ENCODE results near the gene AP3S2. TPM values are rescaled to one million over a fixed set of nuclear protein-coding genes. Genes with fewer than 3 reads are reported as not detected.
A peak's percentile ranks its signal among the peaks of the same experiment; 100 is the strongest.

The AP3S2 gene
- total RNA-seq, 1 experiment from 2014 or later = 35.7 TPM

- TF ChIP-seq, protein P1, sequence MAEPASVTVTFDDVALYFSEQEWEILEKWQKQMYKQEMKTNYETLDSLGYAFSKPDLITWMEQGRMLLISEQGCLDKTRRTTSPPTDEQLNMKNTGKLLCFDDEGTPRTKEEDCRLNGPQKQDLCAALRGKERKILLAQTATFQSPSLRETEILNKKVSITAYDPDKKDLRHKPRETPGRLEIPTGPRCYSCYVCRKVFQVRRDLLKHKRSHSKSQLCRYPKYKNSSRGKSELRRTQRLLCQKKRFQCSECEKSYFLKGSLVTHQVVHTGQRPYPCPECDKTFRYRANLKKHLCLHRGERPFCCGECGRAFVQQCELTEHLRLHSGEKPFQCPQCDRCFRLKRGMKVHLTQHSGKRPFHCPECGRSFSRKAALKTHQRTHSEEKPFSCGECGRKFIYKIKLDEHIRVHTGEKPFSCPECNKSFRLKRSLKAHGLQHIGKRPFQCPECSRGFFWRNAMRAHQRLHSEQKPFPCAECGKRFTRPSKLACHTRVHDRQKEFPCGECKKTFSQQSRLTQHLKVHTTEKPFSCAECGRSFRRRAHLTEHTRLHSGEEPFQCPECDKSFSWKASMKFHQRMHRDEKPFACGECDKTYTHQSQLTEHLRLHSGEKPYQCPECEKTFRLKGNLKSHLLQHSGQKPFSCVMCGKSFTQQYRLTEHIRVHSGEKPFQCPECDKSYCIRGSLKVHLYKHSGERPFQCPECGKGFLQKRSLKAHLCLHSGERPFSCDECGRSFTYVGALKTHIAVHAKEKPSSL (CRISPR knock-in tag; conservative IDR thresholded peaks at IDR 0.05) = no peak
- no peak for TF ChIP-seq PRRX2 (CRISPR knock-in tag; IDR thresholded peaks at IDR 0.05)
- no peak for TF ChIP-seq OVOL2 (CRISPR knock-in tag; IDR thresholded peaks at IDR 0.05; ENCODE audit: borderline replicate concordance)
- no peak for TF ChIP-seq SP1 (CRISPR knock-in tag; conservative IDR thresholded peaks at IDR 0.05)
- no peak for TF ChIP-seq PRDM15 (CRISPR knock-in tag; IDR thresholded peaks at IDR 0.05)
- TF ChIP-seq ZNF281 (CRISPR knock-in tag; IDR thresholded peaks at IDR 0.05) = no peak
Observed at GRCh38 chr15:89917442-89918101, 23.8 kb upstream of the AP3S2 start (continued).

DNA sequence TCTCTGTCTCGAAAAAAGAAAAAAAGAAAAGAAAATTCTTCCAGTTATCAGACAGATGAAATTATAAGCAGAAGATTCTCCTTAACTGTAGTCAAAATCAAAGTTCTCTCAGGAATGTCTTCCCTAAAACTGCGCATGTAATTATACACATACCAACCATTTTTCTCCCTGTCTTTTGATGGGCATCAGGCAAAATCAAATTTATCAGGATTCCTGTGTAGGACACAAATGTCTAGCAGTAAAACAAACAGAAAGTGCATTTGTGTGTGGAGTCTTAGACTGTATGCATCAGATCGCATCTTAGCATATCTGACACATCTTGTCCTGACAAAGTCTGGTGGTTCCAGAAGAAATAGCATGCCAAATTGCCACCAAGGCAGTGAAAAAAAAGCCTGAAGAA lies 22.9 kb upstream of the AP3S2 start:
- POLR2A ChIA-PET = no interaction called here
- peaks cover 14% of the 10 kb centered on the region for H3K27me3 Mint-ChIP-seq (ENCODE audit: low read depth)
- no peak for TF ChIP-seq ZNF219 (CRISPR knock-in tag; IDR thresholded peaks at IDR 0.05; ENCODE audit: borderline replicate concordance)
- no peak for TF ChIP-seq PRRX2 (CRISPR knock-in tag; IDR thresholded peaks at IDR 0.05)

GRCh38 chr15:89912674-89913396 lies 19.0 kb upstream of the AP3S2 start, which contains the start of gene ARPIN:
ARPIN (minus strand) TSS chr15:89912952; CDS start chr15:89912835, 117 bp downstream.
- H3K27ac Mint-ChIP-seq = no peak within 1 kb of the TSS
- peaks cover 21% of the 10 kb centered on the region for H3K27me3 Mint-ChIP-seq (ENCODE audit: low read depth)
- DNase-seq (ENCODE audit: low spot score) (peak; percentile 72), ATAC-seq (peak; percentile 80)
- H3K36me3 Mint-ChIP-seq = no peaks in the 10 kb centered on the region
- peak within 1 kb of the TSS; percentile 72 for H3K4me3 Mint-ChIP-seq
- H3K4me1 Mint-ChIP-seq = peaks cover 12% of the 10 kb centered on the region
- H3K9me3 Mint-ChIP-seq = no peaks in the 10 kb centered on the region
- CTCF ChIA-PET = interaction anchor here (0.6 to 2.4 kb wide), 13 partner anchors 12 to 380 kb away, joined by 3 to 18 read pairs (median 5); partner anchors contain the start of gene AP3S2
- POLR2A ChIA-PET = interaction anchor here (1.2 kb wide), 1 partner anchor 13 kb away, joined by 3 read pairs; no protein-coding TSS in a partner anchor
- TF ChIP-seq KAT7 (CRISPR knock-in tag; IDR thresholded peaks at IDR 0.05; ENCODE audit: borderline replicate concordance) (0 out of 2 replicates have a peak, but pooled peaks have one; percentile 39), RORB (CRISPR knock-in tag; IDR thresholded peaks at IDR 0.05) (no peak), TEAD1 (CRISPR knock-in tag; IDR thresholded peaks at IDR 0.05) (peak; percentile 35; the same call in 1 of the 2 replicates), ZNF671 (CRISPR knock-in tag; IDR thresholded peaks at IDR 0.05) (no peak), USF1 (CRISPR knock-in tag; IDR thresholded peaks at IDR 0.05) (peak; percentile 36; the same call in 1 of the 2 replicates)
- TF ChIP-seq, protein P2, sequence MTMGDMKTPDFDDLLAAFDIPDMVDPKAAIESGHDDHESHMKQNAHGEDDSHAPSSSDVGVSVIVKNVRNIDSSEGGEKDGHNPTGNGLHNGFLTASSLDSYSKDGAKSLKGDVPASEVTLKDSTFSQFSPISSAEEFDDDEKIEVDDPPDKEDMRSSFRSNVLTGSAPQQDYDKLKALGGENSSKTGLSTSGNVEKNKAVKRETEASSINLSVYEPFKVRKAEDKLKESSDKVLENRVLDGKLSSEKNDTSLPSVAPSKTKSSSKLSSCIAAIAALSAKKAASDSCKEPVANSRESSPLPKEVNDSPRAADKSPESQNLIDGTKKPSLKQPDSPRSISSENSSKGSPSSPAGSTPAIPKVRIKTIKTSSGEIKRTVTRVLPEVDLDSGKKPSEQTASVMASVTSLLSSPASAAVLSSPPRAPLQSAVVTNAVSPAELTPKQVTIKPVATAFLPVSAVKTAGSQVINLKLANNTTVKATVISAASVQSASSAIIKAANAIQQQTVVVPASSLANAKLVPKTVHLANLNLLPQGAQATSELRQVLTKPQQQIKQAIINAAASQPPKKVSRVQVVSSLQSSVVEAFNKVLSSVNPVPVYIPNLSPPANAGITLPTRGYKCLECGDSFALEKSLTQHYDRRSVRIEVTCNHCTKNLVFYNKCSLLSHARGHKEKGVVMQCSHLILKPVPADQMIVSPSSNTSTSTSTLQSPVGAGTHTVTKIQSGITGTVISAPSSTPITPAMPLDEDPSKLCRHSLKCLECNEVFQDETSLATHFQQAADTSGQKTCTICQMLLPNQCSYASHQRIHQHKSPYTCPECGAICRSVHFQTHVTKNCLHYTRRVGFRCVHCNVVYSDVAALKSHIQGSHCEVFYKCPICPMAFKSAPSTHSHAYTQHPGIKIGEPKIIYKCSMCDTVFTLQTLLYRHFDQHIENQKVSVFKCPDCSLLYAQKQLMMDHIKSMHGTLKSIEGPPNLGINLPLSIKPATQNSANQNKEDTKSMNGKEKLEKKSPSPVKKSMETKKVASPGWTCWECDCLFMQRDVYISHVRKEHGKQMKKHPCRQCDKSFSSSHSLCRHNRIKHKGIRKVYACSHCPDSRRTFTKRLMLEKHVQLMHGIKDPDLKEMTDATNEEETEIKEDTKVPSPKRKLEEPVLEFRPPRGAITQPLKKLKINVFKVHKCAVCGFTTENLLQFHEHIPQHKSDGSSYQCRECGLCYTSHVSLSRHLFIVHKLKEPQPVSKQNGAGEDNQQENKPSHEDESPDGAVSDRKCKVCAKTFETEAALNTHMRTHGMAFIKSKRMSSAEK (CRISPR knock-in tag; IDR thresholded peaks at IDR 0.05; ENCODE audit: borderline replicate concordance) = no peak

More for the DNA sequence above, 22.9 kb upstream of the AP3S2 start:
- CTCF ChIA-PET = no interaction called here
- H3K36me3 Mint-ChIP-seq = no peaks in the 10 kb centered on the region
- H3K9me3 Mint-ChIP-seq = no peaks in the 10 kb centered on the region
- H3K4me3 Mint-ChIP-seq = no peak overlapping the region
- ATAC-seq (no peak), DNase-seq (ENCODE audit: low spot score) (no peak)
- no peak overlapping the region for H3K27ac Mint-ChIP-seq
- H3K4me1 Mint-ChIP-seq = peaks cover 12% of the 10 kb centered on the region
